Endothelial cell of umbilical vein (primary cell): ENCODE results near the gene ASB5.

ENCODE experiments used
- EZH2 ChIP-seq: IDR thresholded peaks from 2 replicates; pipeline ENCODE4 v1.6.1; 2012; ENCODE audit warnings: borderline replicate concordance, low read depth, mild to moderate bottlenecking, moderate library complexity, low read length, inconsistent platforms; ENCODE audit not compliant: severe bottlenecking
- FOS ChIP-seq: IDR thresholded peaks from 2 replicates; pipeline ENCODE4 v1.6.1; 2011; ENCODE audit warnings: mild to moderate bottlenecking, low read length, moderate library complexity, borderline replicate concordance; ENCODE audit not compliant: insufficient read depth
- GATA2 ChIP-seq: IDR thresholded peaks from 2 replicates; pipeline ENCODE4 v1.7.0; 2011; ENCODE audit warnings: low read depth, mild to moderate bottlenecking, moderate library complexity, mixed read lengths, low read length; ENCODE audit not compliant: insufficient read length, insufficient read depth
- JUN ChIP-seq: IDR thresholded peaks from 2 replicates; pipeline ENCODE4 v1.6.1; 2011; ENCODE audit warnings: borderline replicate concordance, low read depth; ENCODE audit not compliant: insufficient read length, insufficient read depth
- MYC ChIP-seq: IDR thresholded peaks from one replicate; pipeline ENCODE4 v1.6.1; 2011; ENCODE audit warnings: mild to moderate bottlenecking, low read depth, low read length
- POLR2A ChIP-seq: IDR thresholded peaks from 2 replicates; pipeline ENCODE4 v1.6.1; 2012; ENCODE audit warnings: low read depth, mild to moderate bottlenecking, control low read depth, low read length
- POLR2AphosphoS5 ChIP-seq: IDR thresholded peaks from 2 replicates; pipeline ENCODE4 v1.6.1; 2012; ENCODE audit warnings: low read depth, mild to moderate bottlenecking, control low read depth, low read length, moderate library complexity; ENCODE audit not compliant: insufficient read depth
- TF ChIP-seq, protein P1 (sequence below), 2 donors: IDR thresholded peaks; 1 replicate in 1 of 2; 2 replicates in 1 of 2; pipeline ENCODE4 v1.5.1; 2011; ENCODE audit warnings: low read length in 2 of 2, mild to moderate bottlenecking in 2 of 2, moderate library complexity in 2 of 2, control low read depth in 1 of 2, inconsistent platforms in 1 of 2, low read depth in 1 of 2; ENCODE audit not compliant: insufficient read depth in 1 of 2; ENCODE audit errors: extremely low read depth in 1 of 2
- TF ChIP-seq, protein P2 (sequence below): IDR thresholded peaks from 2 replicates; pipeline ENCODE4 v1.6.1; 2011; ENCODE audit not compliant: insufficient read depth, insufficient read length

DNA sequence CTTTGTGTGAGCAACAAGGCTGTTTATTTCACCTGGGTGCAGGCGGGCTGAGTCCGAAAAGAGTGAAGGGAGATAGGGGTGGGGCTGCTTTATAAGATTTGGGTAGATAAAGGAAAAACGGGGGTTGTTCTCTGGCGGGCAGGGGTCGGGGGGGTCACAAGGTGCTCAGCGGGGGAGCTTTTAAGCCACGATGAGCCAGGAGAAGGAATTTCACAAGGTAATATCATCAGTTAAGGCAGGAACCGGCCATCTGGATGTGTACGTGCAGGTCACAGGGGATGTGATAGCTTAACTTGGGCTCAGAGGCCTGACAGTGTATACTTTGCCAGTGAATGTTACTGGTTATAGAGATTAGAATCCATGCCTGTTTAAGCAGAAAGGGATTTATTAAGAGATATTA, 31.0 kb upstream of the ASB5 start:
- TF ChIP-seq, protein P1, sequence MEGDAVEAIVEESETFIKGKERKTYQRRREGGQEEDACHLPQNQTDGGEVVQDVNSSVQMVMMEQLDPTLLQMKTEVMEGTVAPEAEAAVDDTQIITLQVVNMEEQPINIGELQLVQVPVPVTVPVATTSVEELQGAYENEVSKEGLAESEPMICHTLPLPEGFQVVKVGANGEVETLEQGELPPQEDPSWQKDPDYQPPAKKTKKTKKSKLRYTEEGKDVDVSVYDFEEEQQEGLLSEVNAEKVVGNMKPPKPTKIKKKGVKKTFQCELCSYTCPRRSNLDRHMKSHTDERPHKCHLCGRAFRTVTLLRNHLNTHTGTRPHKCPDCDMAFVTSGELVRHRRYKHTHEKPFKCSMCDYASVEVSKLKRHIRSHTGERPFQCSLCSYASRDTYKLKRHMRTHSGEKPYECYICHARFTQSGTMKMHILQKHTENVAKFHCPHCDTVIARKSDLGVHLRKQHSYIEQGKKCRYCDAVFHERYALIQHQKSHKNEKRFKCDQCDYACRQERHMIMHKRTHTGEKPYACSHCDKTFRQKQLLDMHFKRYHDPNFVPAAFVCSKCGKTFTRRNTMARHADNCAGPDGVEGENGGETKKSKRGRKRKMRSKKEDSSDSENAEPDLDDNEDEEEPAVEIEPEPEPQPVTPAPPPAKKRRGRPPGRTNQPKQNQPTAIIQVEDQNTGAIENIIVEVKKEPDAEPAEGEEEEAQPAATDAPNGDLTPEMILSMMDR (IDR thresholded peaks at IDR 0.05; ENCODE audit: extremely low read depth in 1 of 2, insufficient read depth in 1 of 2, low read depth in 1 of 2, low read length in 2 of 2) = no peak
- no peak for TF ChIP-seq POLR2A
- TF ChIP-seq EZH2 = no peak
- TF ChIP-seq POLR2AphosphoS5 = no peak
- no peak for TF ChIP-seq MYC
- no peak for TF ChIP-seq JUN
- TF ChIP-seq, protein P2, sequence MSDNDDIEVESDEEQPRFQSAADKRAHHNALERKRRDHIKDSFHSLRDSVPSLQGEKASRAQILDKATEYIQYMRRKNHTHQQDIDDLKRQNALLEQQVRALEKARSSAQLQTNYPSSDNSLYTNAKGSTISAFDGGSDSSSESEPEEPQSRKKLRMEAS = no peak
- no peak for TF ChIP-seq FOS
- TF ChIP-seq GATA2 = no peak
